ENCODE data around the gene TMEM240. TPM values are rescaled to one million over a fixed set of nuclear protein-coding genes. Genes with fewer than 3 reads are reported as not detected.
A peak's percentile ranks its signal among the peaks of the same experiment; 100 is the strongest.

The TMEM240 gene
- total and polyA plus RNA-seq, 9 of the 15 experiments (the other 6 are each of a cell fraction or from before 2014, with no cell fraction given) = 0.24 to 2.0 (median 0.69) TPM; not detected in 5

DNA sequence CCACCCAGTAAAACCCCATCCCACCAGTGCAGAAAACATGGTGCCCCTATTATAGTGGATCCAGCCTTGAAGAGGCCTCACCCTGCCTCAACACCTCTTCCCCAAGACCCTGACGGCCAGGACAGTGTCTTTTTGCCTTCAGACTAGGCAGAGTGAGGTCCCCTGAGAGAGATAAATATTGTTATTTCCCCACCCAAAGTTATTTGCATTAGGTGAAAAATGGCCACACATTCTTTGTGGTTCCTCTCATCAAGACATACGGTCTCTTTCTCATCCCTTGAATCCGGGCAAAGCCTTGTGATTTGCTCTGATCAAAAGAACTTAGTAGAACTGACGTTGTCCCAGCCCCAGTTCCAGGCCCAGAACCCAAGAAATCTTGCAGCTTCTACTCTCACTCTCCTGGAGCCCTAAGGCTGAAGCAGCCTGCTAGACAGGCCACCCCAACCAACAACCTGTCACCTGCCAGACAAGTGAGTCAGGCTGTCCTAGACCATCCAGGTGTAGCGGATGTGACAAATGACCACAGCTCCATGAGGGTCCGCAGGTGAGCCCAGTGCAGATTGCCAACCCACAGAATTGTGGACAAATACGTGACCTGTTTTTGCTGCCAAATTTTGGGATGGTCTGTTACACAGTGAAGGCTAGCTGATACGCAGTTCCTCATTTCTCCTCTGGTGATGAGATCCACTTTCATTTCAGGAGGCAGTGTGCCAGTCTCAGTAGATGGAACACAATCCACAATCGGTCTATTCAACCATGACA, 42.3 kb upstream of the TMEM240 start:
- in situ Hi-C loops (cut with MboI) (no loop called here), intact Hi-C loops (cut with micrococcal nuclease) (no loop called here)
- ChIA-PET POLR2A (interaction anchor here (0.7 to 0.9 kb wide), 3 partner anchors 9 to 26 kb away, joined by 3 to 4 read pairs (median 3); no protein-coding TSS in a partner anchor), CTCF (ENCODE audit: low intra/inter-chr PET ratio) (no interaction called here)
- BruUV-seq (replicated peaks) = no TSS peak
- Histone ChIP-seq H3K79me2 (ENCODE audit: control insufficient read depth, insufficient read depth, low read length) (no peaks in the 10 kb centered on the region), H3K27ac (ENCODE audit: extremely low read depth, low read depth, low read length) (no peak overlapping the region), H3K9me3 (replicated peaks; ENCODE audit: control insufficient read depth, insufficient read depth, low read depth, low read length) (no peaks in the 10 kb centered on the region), H3K9ac (ENCODE audit: insufficient read depth in 1 of 2, low read depth in 2 of 2, low read length in 2 of 2) (no peak overlapping the region), H3K4me3 (no peak overlapping the region), H3K4me1 (replicated peaks in 1 of 2; ENCODE audit: control insufficient read depth in 2 of 2, insufficient read depth in 2 of 2, low read length in 2 of 2) (peaks cover 5 to 20% of the 10 kb centered on the region in 2 experiments; a peak in 4 of 5 replicates), H2AFZ (ENCODE audit: low read depth, low read length) (peak overlapping the region; percentile 39; the same call in 1 of the 2 replicates), H3K4me2 (ENCODE audit: insufficient read depth, low read length) (0 out of 2 replicates have a peak overlapping the region, but pooled peaks have one; percentile 6), H3K36me3 (ENCODE audit: control insufficient read depth, insufficient read depth, low read length) (no peaks in the 10 kb centered on the region), H3K27me3 (ENCODE audit: control insufficient read depth in 2 of 2, insufficient read depth in 2 of 2, low read length in 2 of 2) (peaks cover 11 to 24% of the 10 kb centered on the region in 2 experiments; a peak in 4 of 5 replicates), H4K20me1 (replicated peaks; ENCODE audit: control insufficient read depth, insufficient read depth, low read length) (no peaks in the 10 kb centered on the region), H3K9me1 (ENCODE audit: control insufficient read depth, insufficient read depth, low read length) (no peaks in the 10 kb centered on the region)
- ATAC-seq (no peak), DNase-seq (ENCODE audit: extremely low read depth in 1 of 4, low spot score in 3 of 4) (no peak), FAIRE-seq (no peak)
- WGBS (ENCODE audit: insufficient coverage, low coverage, missing lambda C conversion rate) = 16% methylated on average over 9 of the region's 9 CpGs
- no peak for TF ChIP-seq HNRNPL (IDR thresholded peaks at IDR 0.05; ENCODE audit: low read depth, low read length)
- TF ChIP-seq EHMT2 (IDR thresholded peaks at IDR 0.05) = no peak
- TF ChIP-seq RBM14 (IDR thresholded peaks at IDR 0.05; ENCODE audit: borderline replicate concordance, insufficient read depth, low read depth, low read length) = no peak
- TF ChIP-seq KDM4B (IDR thresholded peaks at IDR 0.05; ENCODE audit: borderline replicate concordance in 2 of 2, low read depth in 1 of 2) = no peak
- 0 out of 2 replicates have a peak, but pooled peaks have one; percentile 31 for TF ChIP-seq BCOR (IDR thresholded peaks at IDR 0.05)
- TF ChIP-seq, protein P1, sequence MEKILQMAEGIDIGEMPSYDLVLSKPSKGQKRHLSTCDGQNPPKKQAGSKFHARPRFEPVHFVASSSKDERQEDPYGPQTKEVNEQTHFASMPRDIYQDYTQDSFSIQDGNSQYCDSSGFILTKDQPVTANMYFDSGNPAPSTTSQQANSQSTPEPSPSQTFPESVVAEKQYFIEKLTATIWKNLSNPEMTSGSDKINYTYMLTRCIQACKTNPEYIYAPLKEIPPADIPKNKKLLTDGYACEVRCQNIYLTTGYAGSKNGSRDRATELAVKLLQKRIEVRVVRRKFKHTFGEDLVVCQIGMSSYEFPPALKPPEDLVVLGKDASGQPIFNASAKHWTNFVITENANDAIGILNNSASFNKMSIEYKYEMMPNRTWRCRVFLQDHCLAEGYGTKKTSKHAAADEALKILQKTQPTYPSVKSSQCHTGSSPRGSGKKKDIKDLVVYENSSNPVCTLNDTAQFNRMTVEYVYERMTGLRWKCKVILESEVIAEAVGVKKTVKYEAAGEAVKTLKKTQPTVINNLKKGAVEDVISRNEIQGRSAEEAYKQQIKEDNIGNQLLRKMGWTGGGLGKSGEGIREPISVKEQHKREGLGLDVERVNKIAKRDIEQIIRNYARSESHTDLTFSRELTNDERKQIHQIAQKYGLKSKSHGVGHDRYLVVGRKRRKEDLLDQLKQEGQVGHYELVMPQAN (IDR thresholded peaks at IDR 0.05; ENCODE audit: borderline replicate concordance) = no peak
- TF ChIP-seq SPI1 (IDR thresholded peaks at IDR 0.05; ENCODE audit: borderline replicate concordance, low read depth, low read length) = peak; percentile 89
- no peak for TF ChIP-seq CBX5 (IDR thresholded peaks at IDR 0.05; ENCODE audit: borderline replicate concordance, low read depth)
- TF ChIP-seq ATF7 (IDR thresholded peaks at IDR 0.05) = no peak
- TF ChIP-seq THRAP3 (IDR thresholded peaks at IDR 0.05; ENCODE audit: borderline replicate concordance) = no peak
- no peak for TF ChIP-seq MIER1 (IDR thresholded peaks at IDR 0.05; ENCODE audit: low read depth)
- TF ChIP-seq, protein P2, sequence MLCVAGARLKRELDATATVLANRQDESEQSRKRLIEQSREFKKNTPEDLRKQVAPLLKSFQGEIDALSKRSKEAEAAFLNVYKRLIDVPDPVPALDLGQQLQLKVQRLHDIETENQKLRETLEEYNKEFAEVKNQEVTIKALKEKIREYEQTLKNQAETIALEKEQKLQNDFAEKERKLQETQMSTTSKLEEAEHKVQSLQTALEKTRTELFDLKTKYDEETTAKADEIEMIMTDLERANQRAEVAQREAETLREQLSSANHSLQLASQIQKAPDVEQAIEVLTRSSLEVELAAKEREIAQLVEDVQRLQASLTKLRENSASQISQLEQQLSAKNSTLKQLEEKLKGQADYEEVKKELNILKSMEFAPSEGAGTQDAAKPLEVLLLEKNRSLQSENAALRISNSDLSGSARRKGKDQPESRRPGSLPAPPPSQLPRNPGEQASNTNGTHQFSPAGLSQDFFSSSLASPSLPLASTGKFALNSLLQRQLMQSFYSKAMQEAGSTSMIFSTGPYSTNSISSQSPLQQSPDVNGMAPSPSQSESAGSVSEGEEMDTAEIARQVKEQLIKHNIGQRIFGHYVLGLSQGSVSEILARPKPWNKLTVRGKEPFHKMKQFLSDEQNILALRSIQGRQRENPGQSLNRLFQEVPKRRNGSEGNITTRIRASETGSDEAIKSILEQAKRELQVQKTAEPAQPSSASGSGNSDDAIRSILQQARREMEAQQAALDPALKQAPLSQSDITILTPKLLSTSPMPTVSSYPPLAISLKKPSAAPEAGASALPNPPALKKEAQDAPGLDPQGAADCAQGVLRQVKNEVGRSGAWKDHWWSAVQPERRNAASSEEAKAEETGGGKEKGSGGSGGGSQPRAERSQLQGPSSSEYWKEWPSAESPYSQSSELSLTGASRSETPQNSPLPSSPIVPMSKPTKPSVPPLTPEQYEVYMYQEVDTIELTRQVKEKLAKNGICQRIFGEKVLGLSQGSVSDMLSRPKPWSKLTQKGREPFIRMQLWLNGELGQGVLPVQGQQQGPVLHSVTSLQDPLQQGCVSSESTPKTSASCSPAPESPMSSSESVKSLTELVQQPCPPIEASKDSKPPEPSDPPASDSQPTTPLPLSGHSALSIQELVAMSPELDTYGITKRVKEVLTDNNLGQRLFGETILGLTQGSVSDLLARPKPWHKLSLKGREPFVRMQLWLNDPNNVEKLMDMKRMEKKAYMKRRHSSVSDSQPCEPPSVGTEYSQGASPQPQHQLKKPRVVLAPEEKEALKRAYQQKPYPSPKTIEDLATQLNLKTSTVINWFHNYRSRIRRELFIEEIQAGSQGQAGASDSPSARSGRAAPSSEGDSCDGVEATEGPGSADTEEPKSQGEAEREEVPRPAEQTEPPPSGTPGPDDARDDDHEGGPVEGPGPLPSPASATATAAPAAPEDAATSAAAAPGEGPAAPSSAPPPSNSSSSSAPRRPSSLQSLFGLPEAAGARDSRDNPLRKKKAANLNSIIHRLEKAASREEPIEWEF (CRISPR knock-in tag; IDR thresholded peaks at IDR 0.05) = no peak
